Astrocyte (in vitro differentiated cells and primary cell): ENCODE measurements around the gene NBDY.

Experiments
- CTCF ChIP-seq: IDR thresholded peaks from 2 replicates; pipeline ENCODE4 v1.5.1; 2011; ENCODE audit warnings: low read depth, mild to moderate bottlenecking, inconsistent platforms, low read length, moderate library complexity; ENCODE audit not compliant: insufficient read depth
- EZH2 ChIP-seq: IDR thresholded peaks from 2 replicates; pipeline ENCODE4 v1.6.1; 2012; ENCODE audit warnings: mild to moderate bottlenecking, low read length, inconsistent platforms; ENCODE audit not compliant: insufficient read depth

GRCh38 chrX:56797574-56798338 is 68.7 kb downstream of the NBDY start:
- TF ChIP-seq CTCF (no peak), EZH2 (no peak)
